ENCODE measurements around the gene CYTH3.
"Not testable (repeated sequence)": the region's sequence is repeated elsewhere in the genome, so short reads cannot be mapped to it uniquely, and the experiment has no call there.

DNA sequence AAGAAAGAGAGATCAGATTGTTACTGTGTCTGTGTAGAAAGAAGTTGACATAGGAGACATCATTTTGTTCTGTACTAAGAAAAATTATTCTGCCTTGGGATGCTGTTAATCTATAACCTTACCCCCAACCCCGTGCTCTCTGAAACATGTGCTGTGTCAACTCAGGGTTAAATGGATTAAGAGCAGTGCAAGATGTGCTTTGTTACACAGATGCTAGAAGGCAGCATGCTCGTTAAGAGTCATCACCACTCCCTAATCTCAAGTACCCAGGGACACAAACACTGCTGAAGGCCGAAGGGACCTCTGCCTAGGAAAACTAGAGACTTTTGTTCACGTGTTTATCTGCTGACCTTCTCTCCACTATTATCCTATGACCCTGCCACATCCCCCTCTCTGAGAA lies 49.0 kb downstream of the CYTH3 start:
- not testable (repeated sequence) for TF ChIP-seq CTCF (optimal IDR thresholded peaks at IDR 0.05 in 1 of 3, IDR thresholded peaks at IDR 0.05 in 1 of 3, conservative IDR thresholded peaks at IDR 0.05 in 1 of 3; ENCODE audit: extremely low read depth in 1 of 3, insufficient read depth in 2 of 3, low read length in 3 of 3); EZH2 (IDR thresholded peaks at IDR 0.05; ENCODE audit: low read length)
